ENCODE measurements around the gene JKAMP.

DNA sequence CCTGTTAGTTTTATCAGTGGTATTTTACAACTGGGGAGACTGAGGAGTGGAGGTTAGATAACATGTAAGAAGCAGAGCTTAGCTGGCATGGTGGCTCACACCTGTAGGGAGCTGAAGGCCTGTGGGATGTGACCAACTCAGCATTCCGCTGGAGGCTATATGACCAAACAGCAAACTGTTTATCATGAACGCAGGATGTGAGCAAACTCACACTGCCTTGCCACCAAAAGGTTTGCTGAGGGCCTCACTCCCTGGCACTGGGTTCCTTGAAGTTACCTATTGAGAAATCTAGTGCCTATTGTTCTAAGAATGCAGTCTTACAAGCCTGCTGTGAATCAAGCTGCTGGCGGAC lies 23.4 kb downstream of the JKAMP start:
- TF ChIP-seq, protein P1, sequence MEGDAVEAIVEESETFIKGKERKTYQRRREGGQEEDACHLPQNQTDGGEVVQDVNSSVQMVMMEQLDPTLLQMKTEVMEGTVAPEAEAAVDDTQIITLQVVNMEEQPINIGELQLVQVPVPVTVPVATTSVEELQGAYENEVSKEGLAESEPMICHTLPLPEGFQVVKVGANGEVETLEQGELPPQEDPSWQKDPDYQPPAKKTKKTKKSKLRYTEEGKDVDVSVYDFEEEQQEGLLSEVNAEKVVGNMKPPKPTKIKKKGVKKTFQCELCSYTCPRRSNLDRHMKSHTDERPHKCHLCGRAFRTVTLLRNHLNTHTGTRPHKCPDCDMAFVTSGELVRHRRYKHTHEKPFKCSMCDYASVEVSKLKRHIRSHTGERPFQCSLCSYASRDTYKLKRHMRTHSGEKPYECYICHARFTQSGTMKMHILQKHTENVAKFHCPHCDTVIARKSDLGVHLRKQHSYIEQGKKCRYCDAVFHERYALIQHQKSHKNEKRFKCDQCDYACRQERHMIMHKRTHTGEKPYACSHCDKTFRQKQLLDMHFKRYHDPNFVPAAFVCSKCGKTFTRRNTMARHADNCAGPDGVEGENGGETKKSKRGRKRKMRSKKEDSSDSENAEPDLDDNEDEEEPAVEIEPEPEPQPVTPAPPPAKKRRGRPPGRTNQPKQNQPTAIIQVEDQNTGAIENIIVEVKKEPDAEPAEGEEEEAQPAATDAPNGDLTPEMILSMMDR (IDR thresholded peaks at IDR 0.05; ENCODE audit: low read length), result no peak
- no peak for TF ChIP-seq EZH2 (optimal IDR thresholded peaks at IDR 0.05; ENCODE audit: low read depth, low read length)
